GM18519 (cell line): Measurements from ENCODE around the gene PRR19.
"Not testable (repeated sequence)": the region's sequence is repeated elsewhere in the genome, so short reads cannot be mapped to it uniquely, and the experiment has no call there.

Experiments used
- ATAC-seq: cut with Tn5 transposase; IDR thresholded peaks from one replicate; pipeline ENCODE4 v1.9.1; 2021; ENCODE audit warnings: mild to moderate bottlenecking, moderate library complexity; ENCODE audit not compliant: unreplicated experiment, low FRiP score

The PRR19 gene

GRCh38 chr19:42301646-42302203 is at the start of gene PRR19:
Gene PRR19, plus strand, starts transcription at chr19:42302132. Its CDS starts 7,453 bp downstream, at chr19:42309585.
- ATAC-seq: no peak

- no peak for ATAC-seq
Observed at GRCh38 chr19:42252365-42253244, 49.3 kb upstream of the PRR19 start.

- no peak for ATAC-seq
Observed at GRCh38 chr19:42253245-42254088, 48.5 kb upstream of the PRR19 start.

GRCh38 chr19:42254089-42254849 is 47.7 kb upstream of the PRR19 start:
- no peak for ATAC-seq

- no peak for ATAC-seq
Observed at GRCh38 chr19:42254850-42255765, 46.8 kb upstream of the PRR19 start, which contains the start of gene ERF. Gene ERF, minus strand, starts transcription at chr19:42255128. Its CDS starts 129 bp downstream, at chr19:42254999.

GRCh38 chr19:42255766-42256745 is 45.9 kb upstream of the PRR19 start:
- no peak for ATAC-seq

GRCh38 chr19:42257842-42258241 is 44.1 kb upstream of the PRR19 start:
- ATAC-seq: not testable (repeated sequence)

- no peak for ATAC-seq
Observed at GRCh38 chr19:42261763-42262162, 40.2 kb upstream of the PRR19 start.

GRCh38 chr19:42266105-42266504 is 35.8 kb upstream of the PRR19 start:
- not testable (repeated sequence) for ATAC-seq

- not testable (repeated sequence) for ATAC-seq
Observed at GRCh38 chr19:42266928-42267603, 34.9 kb upstream of the PRR19 start.

GRCh38 chr19:42267644-42268141 is 34.2 kb upstream of the PRR19 start:
- no peak for ATAC-seq

- peak; percentile 35 for ATAC-seq
Observed at GRCh38 chr19:42268142-42268703, 33.7 kb upstream of the PRR19 start.

- peak; percentile 64 for ATAC-seq
Observed at GRCh38 chr19:42268704-42269477, 33.0 kb upstream of the PRR19 start, which contains the start of gene CIC. Gene CIC, plus strand, starts transcription at chr19:42269252. Its CDS starts 2,532 bp downstream, at chr19:42271784.

- no peak for ATAC-seq
Observed at GRCh38 chr19:42269478-42270345, 32.2 kb upstream of the PRR19 start.
